ENCODE results near the gene SELENOV.

GRCh38 chr19:39518975-39519374 is 4.0 kb downstream of the SELENOV start:
- TF ChIP-seq CTCF (IDR thresholded peaks at IDR 0.05 in 8 of 11, conservative IDR thresholded peaks at IDR 0.05 in 3 of 11) (no peak), POLR2A (IDR thresholded peaks at IDR 0.05) (no peak), POLR2AphosphoS5 (IDR thresholded peaks at IDR 0.05) (no peak)
